ENCODE measurements around the gene WSCD1.

Gene WSCD1

GRCh38 chr17:6069539-6070429, at the start of gene WSCD1:
TSS of gene WSCD1 (plus strand) at chr17:6070379. CDS start at chr17:6080659, 10,280 bp downstream.
- no peak for DNase-seq

GRCh38 chr17:6021011-6021400, 49.2 kb upstream of the WSCD1 start:
- DNase-seq, result no peak

- DNase-seq, result no peak
Observed at GRCh38 chr17:6021627-6022026, 48.6 kb upstream of the WSCD1 start.

DNA sequence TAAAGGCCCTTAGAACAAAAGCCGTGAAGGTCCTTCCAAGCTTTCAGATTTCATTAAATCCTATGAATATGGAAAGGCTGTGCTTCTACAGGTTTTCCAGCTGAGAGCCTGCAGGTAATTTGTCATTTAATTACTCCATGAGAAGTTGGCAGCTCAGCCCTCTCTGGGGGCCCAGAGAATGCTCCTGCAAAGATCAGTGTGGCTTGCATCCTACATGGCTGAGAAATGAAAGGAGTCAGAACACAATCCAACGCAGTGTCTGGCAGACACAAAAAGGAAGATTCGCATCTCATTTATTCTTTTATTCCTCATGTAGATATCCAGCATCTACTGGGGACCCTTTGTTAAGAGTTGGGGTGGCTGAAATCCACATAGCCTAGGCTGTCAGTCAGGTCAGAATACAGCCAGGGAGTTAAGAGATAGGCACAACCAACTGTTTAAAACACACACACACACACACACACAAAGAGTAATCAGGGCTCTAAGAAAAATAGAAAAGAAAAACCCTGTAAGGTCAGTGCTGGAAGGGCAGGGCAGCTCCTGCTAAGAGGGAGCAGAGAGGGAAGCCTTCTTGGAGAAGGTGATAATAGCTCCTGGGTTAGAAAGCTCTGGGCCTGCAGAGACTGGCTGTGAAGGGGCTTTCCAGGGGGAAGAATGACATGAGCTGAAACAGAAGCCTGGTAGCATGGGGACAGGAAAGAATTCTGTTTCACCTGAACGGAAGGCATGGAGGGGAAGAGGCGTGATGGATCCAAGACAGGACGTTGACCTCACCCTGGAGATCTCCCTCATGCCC, 46.9 kb upstream of the WSCD1 start:
- DNase-seq, result no peak

DNA sequence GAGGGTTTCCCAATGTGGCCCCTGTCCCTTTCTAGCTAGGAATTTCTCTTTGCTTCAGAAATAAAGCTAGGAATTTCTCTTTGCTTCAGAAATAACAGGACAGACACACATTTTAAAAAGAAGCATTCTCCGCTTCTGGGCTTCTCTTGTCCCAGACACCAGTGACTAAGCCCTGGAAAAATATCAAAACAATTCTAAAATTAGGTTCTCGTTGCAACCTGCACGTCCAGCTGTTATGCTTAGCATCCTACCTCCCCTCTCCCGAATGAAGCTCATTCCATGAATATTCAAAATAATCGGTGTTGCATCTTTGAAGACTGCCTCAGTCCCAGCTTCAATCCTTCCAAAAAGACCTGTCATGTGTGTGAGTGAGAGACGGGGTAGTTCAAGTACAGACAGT, 45.6 kb upstream of the WSCD1 start:
- DNase-seq, result no peak

- DNase-seq, result no peak
Observed at GRCh38 chr17:6027342-6028024, 42.7 kb upstream of the WSCD1 start.

- no peak for DNase-seq
Observed at GRCh38 chr17:6028294-6028693, 41.9 kb upstream of the WSCD1 start.

DNA sequence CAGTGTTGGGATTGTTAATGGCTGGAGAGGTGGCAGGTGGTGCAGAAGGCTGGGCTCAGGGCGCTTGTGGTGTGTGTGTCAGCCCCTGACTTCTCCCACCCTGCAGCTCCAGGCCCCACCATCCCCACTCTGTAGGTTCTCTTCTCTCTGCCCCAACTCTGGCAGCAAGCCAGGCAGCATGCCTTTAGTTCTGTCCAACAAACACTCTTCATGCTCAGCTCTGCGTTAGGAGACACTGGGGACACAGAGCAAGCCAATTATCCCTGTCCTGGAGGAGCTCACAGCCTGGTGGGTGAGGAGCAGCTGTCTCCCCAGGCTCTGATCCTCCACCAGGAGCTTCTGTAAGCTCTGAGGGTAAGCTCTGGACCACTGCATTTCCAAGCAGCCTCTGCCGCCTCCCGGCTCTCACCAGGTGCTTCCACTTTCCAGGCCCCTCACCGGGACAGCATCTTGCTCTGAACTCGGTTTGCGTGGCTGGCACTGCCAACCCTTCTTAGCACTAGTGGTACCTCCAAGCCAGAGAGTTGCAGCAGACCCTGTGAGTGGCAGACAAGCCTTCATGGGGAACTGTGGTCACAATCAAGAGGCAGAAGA, 34.3 kb upstream of the WSCD1 start:
- no peak for DNase-seq

DNA sequence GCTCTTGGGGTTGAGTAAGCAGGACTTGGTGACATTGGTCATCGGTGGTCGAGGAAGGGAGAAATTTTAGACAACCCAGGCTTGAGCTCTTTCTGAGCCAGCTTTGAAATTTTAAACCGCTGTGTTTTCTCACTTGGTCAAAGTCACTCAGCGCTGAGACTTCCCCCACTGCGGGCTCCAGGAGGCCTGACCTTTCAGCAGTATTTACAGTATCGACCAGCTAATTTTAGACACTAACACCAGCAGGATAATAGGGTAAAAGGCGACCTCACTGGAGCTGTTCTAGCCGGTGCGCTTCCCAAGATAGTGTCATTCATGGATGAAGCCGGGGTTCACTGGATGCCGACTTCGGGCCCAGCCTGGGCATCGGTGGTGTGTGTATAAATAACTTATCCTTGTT, 29.7 kb upstream of the WSCD1 start:
- DNase-seq, result no peak

DNA sequence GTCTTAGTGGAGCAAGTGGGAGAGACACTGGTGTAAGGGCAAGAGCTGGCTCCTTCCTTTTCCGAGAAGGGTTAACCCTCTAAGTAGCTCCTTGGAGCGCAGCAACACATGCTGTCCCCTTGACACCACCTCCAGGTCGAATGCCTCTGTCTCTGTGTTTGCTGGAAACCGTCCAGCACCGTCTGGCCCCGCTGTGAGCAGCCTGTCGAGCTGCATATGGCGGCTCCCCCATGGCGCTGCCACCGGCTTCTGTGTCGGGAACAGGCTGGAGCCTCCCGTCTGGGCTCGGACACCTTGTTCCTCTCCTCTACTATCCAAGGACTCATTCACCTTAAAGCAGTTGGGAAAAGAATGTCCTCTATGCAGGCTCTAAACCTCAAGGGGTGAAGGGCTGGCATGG, 28.9 kb upstream of the WSCD1 start:
- DNase-seq, result no peak

- no peak for DNase-seq
Observed at GRCh38 chr17:6043405-6043804, 26.8 kb upstream of the WSCD1 start.

GRCh38 chr17:6044261-6044660, 25.9 kb upstream of the WSCD1 start:
- no peak for DNase-seq

DNA sequence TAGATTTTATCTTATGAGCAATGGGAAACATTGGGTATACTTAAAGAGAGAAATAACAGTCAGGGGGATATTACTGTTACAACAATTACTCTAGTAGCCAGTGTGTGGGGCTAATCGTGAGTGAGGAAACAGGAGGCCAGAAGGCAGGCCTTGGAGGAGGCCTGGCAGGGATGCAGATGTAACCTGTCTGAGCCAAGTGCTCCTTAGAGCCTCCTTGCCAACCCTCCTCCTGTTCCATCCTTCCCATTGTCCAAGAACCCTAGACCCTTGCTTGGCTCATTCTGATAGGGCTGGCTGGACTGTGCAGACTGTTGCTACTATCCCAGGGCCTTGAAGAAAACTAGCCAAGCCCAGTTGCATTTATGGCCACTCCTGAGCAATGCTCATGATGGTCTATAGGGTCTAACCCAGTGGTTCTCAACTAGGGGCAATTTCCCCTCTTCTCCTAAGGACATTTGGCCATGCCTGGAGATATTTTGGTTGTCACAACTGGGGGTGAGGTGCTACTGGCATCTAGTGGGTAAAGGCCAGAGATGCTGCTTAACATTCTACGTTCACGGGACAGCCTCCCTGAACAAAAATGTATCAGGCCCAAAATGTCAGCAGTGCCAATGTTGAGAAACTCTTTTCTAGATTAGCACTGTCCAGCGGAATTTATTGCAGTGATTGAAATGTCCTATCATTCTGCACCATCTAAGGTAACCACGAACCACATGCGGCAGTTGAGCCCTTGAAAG, 24.4 kb upstream of the WSCD1 start:
- no peak for DNase-seq

- no peak for DNase-seq
Observed at GRCh38 chr17:6046431-6046830, 23.7 kb upstream of the WSCD1 start.

- DNase-seq, result no peak
Observed at GRCh38 chr17:6046931-6047330, 23.2 kb upstream of the WSCD1 start.

GRCh38 chr17:6047966-6048365, 22.2 kb upstream of the WSCD1 start:
- DNase-seq, result no peak

DNA sequence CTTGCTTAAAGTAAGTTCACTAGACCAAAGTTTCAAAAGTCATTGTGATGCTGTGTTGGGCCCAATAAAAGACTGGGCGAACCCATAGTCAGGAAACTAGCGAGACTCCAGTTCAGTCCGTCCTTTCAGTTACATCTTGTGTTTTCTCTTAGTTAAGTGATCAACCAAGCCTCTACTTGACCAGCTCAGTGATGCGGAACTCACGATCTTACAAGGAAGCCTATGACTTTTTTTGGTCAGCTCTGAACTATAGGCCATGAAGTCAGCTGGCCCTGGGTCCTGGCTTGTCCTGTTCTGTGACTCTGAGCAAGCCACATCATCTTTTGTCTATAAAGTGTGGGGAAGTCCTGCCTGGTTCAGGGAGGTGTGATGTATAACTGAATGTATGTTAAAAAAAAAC, 21.7 kb upstream of the WSCD1 start:
- DNase-seq, result no peak

GRCh38 chr17:6052926-6053325, 17.3 kb upstream of the WSCD1 start:
- DNase-seq, result no peak

GRCh38 chr17:6054372-6054771, 15.8 kb upstream of the WSCD1 start:
- DNase-seq, result no peak

DNA sequence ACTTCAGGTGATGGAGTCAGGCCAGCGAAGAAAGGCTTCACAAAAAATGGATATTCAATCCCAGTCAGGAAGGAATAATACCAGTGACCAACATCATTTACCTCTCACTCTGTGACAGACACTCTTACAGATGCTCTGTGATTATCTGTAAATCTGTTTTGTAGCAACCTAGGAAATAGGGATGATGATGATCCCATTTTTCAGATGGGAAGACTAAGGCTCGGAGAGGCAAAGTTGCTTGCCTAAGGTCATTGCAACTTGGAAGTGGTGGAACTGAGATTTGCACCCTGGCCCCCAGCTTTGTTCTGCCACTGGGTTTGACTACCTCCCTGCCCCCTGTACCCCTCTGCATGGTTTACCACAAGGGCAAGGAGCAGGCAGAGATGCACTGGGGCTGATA, 14.1 kb upstream of the WSCD1 start:
- no peak for DNase-seq

DNA sequence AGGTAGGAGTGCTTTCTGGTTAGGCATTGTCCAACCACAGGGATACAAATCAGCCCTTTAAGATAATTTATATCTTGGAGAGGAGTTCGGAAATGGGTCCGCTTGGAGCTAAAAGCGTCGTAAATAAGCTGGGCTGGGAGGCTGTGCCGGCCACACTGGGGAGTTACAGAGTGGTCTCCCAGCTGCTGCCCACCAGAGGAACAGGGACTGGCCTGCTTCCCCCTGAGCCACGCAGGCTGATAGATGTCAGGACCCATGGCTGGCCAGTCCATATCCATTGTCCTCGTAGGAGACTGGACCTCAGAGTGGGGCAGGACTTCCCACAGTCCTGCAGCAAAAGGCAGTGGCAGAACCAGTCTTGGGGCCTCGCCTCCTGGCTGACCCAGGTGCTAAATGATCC, 12.6 kb upstream of the WSCD1 start:
- DNase-seq, result no peak

DNA sequence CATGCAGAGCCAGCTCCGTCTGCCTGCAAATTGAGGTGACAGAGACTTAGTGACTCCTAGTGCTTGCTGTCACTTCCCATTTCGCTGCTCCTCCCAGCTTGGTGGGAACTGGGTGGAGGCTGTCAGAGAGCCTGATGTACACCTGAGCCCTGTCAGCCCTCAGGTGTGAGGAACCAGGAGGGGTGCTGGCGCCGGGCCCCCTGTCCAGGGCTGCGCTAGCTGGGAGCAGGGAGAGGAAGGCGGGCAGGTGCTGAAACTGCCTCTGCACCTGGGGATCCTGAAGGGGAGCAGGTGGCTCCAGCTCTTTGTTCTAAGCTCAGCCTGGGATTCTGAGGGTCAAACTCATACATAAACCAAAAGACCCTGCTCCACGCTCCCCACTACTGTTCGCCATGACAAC, 10.8 kb upstream of the WSCD1 start:
- no peak for DNase-seq

- DNase-seq, result no peak
Observed at GRCh38 chr17:6061290-6061689, 8.9 kb upstream of the WSCD1 start.
